ENCODE data around the gene HAND1.

Gene HAND1

GRCh38 chr5:154478752-154479159, 729 bp upstream of the HAND1 start:
- DNase-seq: no peak

DNA sequence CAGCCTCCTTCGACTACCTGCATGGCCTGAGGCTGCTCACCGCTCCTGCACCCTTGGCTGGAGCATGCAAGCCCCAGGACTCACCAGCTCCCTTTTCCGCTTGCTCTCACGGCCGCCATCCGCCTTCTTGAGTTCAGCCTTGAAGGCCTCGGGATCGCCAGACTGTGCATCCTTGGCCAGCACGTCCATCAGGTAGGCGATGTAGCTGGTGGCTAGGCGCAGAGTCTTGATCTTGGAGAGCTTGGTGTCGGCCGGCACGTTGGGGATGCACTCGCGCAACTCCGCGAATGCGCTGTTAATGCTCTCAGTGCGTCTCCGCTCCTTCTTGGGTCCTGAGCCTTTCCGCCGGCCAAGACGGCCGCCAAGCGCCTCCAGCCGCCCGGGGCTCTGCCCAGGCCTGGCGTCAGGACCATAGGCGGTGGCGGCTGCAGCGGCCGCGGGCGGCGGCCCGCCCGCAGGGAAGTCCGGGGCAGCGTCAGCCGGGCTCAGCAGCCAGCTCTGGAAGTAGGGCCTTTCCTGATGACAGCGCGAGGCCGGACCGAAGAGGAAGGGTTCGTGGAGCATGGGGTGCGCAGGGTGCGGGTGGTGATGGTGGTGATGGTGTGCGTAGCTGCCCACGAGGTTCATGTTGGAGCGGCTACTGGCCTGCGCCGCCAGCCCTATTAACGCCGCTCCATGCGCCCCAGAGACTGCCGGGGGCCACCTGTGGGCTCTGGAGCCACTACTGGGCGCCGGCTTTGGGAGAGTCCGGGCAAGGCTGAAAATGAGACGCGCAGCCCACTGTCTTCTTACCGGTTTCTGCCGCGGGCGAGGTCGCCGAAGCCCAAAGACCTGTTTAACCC, 424 bp downstream of the HAND1 start:
- no peak for DNase-seq

GRCh38 chr5:154476354-154477205, 1.4 kb downstream of the HAND1 start:
- DNase-seq: no peak

- DNase-seq: no peak
These were observed 2.3 kb downstream of the HAND1 start for GRCh38 chr5:154475591-154476353.

DNA sequence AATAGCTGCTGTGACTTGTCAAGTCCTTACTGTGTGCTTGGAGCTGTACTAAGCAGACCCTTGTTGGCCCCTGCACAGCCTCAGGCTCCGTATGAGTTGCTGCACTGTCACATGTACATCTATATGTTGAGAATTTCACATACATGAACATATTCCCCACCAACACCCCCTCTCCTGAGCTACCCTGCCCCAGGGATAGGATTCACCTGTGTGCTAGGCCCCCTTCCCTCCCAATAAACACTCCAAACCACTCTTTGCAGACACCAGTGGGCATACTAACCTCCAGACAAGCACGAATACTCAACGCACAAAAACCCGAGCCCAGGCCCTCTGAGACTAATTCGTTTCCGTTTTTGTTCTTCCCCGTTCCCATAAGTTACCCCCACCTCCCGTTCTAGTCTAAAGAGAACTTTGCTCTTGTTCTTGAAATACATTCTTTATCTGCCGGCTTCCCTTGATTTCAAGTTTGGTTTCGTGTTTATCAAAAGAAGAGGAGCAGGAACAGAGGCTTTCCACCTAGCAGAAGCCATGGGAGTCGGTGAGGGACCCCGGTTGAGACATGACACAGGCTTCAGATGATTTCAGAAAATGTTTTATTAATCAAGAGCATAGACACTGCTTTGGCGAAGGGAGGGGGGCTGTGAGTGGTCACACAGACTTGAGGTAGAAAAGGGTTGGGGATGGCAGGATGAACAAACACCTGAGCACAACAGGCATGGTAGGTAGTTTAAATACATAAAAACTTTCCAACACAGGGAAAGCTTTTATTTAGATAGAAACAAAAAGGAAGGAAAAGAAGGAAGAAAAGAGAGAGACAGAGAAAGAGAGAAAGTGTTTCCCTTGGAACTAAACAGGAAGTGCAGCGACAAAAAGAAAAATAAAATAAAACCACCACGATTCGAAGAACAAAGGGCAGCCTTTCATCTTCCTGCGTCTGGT, 3.4 kb downstream of the HAND1 start:
- DNase-seq: no peak

DNA sequence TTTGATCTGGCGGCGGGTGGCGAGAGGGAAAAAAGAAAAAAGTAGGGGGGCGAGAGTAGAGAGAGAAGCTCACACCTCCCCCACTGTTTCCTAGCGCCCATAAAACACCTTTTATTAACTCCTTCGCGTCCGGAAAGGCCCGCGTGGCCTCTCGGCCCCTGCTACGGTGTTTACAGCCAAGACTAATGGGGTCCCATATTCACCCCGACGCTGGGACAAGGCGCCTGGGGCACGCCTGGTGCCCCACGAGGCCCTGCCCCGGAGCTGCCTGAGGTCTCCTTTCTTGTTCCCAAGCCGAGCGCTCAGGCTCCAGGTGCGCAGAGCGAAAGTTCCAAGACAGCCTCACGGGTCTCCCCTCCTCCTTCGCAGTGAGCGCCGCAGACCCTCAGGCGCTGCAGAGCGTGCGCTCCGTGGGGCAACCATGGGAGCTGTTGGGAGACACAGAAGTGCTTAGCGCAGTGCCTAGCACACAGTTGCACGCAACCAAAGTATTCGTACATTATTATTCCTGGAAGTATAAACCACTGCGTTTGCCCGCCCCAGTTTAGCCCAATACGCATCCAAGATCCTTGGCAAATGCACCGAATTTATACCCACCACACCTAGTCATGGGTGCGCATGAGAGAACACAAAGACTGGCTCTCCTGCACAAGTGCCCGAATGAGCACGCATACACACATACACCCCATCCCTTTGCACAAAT, 4.3 kb downstream of the HAND1 start:
- DNase-seq: no peak

DNA sequence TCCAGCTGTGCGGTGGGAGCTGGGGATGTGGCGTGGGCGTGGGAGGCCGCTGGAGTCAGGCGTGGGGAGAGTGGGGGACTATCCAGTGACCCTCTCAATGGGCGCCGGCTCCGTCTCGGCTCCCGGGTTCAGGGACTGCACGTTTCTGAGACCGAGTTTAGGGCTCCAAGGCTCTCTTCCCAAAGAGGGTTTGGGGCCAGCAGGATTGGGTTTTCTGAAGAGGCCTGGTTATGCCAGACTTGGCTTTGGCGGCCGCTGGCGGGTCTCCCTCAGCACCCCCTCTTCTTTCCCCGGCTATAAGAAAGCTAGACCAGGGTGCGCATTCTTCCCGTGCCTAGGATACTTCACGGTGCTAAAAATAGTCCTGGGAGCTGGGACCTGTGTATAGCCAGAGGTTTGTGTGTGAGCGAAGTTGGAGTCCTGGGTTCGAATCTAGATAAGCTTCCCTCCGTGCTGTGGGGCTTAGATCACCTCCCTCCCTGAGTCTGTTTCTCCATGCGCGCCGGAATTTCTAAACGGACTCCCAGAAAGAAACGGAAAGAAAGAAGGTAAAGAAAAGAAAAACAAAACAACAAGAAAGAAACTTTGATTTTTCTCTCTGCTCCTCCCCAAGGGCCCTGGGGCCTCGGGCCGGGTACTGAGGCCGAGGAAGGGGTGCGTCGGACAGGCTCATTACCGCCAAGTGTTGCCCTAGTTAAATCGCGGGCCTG, 5.0 kb downstream of the HAND1 start:
- DNase-seq: no peak

- DNase-seq: no peak
These were observed 6.8 kb downstream of the HAND1 start for GRCh38 chr5:154470947-154471870.

DNA sequence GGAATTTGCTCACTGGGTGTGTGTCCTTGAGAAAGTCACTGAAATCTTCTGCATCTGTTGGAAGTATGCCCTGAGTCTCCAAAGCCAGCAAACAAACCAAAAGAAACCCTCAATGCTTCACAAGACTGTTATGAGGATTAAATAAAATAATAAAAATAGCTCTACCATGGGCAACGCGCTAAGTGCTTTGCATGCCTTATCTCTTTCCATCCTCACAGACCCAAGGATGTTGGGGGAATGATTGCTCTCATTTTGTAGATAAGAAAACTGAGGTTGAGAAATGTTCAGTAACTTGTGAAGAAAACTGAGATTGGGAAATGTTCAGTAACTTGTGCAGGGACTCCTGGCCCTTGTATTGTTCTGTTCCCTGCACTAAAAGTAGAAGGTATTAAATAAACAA, 7.9 kb downstream of the HAND1 start:
- DNase-seq: no peak

GRCh38 chr5:154467655-154468354, 10.2 kb downstream of the HAND1 start:
- peak; percentile 44 for DNase-seq

DNA sequence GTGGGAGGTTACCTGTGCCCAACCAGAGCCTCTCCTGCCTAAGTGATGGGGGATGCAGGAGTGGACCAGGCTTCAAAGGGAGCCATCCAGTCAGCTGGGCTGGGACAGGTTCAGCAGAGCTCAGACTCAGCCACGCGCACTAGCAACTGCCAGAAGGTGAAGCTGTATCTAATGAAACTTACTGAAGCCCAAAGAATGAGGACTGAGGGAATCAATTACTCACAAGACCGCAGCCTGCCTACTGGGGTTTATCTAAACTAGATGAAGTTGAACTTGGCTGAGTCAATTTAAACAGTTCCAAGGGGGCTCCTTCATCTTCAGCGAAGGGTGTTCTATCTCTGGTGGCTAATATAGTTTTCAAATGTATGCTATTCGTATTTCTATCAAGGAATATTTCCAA, 11.4 kb downstream of the HAND1 start:
- no peak for DNase-seq

DNA sequence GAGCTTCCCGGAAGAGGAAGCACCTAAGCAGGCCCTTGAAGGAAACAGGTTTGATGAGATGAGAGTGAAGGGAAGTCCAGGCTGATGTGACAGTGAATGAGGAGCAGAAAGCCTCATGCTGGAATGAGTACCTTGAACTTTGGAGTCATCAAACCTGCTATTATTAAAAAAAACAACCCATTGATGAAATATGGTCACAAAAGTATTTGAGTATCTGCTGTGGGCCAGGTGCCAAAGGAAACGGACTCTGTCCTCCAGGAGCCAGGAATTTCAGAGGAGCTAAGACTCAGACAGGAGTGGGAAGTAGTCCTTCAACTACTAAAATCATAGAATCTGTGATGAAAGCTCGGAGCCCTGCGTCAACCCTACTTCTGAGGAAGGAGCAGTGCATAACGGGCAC, 11.9 kb downstream of the HAND1 start:
- DNase-seq: no peak

GRCh38 chr5:154465169-154465568, 12.9 kb downstream of the HAND1 start:
- no peak for DNase-seq

GRCh38 chr5:154464438-154464837, 13.6 kb downstream of the HAND1 start:
- DNase-seq: no peak

- no peak for DNase-seq
These were observed 16.5 kb downstream of the HAND1 start for GRCh38 chr5:154461531-154461930.

DNA sequence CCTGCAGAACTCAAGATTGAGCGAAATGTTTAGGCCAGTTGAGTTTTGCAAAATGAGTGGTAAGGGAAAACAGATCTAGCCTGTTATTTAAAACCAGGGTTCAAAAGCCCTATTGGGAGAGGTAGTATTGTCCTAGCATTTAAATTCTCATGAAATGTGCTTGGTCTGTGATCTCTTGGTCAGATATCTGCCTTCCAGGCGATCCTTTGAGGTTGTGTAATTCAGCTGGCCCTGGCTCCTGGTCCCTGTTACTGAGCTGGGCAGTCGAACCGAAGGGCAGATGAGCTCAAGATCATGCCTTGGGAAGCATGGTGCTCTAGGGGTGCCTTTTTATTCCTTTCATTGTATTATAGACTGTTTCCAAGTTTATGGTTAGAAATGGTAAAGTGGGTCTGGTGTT, 17.9 kb downstream of the HAND1 start:
- DNase-seq: no peak

DNA sequence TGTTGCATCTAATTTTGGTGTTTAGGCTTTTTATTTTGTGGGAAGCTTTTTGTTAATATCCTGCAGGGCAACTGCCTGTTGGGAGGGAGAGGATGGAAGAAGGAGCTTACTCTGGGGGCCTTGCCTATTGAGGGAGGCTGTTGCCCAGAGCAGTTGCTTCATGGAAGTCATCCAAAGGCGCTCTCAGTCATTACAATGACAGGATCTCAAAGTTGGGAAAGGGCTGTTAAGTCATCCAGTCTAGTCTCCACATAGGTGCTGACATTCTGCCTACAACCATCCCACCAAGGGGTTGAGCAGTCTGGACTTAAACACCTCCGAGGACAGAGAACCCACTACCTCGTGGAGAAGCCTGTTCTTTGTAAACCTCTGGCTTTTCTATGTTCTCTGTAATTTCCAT, 19.0 kb downstream of the HAND1 start:
- DNase-seq: no peak

- no peak for DNase-seq
These were observed 21.5 kb downstream of the HAND1 start for GRCh38 chr5:154456540-154456939.

DNA sequence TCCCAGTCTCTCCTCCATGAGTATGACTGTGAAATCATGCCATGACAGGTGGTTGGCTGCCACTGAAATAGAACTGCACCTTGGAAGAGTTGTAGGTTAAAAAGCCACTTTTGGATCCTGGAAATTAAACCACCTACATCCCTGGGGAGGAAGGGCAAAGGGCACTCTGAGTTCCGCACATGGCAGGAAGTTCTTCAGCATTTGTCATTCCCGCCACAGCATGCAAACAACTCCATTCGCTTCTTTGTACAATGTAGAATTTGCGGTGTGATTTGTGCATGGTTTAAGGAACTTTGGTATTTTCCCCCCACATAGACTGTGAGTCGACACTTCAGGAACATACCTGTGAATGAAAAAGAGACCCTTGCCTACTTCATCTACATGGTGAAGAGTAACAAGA, 22.4 kb downstream of the HAND1 start:
- no peak for DNase-seq

Data from central memory CD4-positive, alpha-beta T cell (primary cell).